HUES6 (cell line): ENCODE data around the gene HDHD3.
A peak's percentile ranks its signal among the peaks of the same experiment; 100 is the strongest.

Experiments
- H3K27ac ChIP-seq: 2 replicates; pipeline ENCODE4 v1.7.0; 2013; ENCODE audit warnings: low read depth, mild to moderate bottlenecking, low read length, inconsistent platforms
- H3K27me3 ChIP-seq: 2 replicates; pipeline ENCODE4 v1.6.1; 2013; ENCODE audit warnings: low read length; ENCODE audit not compliant: control insufficient read depth, insufficient read depth
- H3K36me3 ChIP-seq: 2 replicates; pipeline ENCODE4 v1.6.1; 2013; ENCODE audit warnings: low read length; ENCODE audit not compliant: control insufficient read depth, insufficient read depth
- H3K4me1 ChIP-seq: 2 replicates; pipeline ENCODE4 v1.6.1; 2013; ENCODE audit warnings: low read length; ENCODE audit not compliant: control insufficient read depth, insufficient read depth
- H3K4me3 ChIP-seq: 2 replicates; pipeline ENCODE4 v1.5.1; 2013; ENCODE audit warnings: low read depth, low read length
- H3K9ac ChIP-seq: one replicate; pipeline ENCODE4 v1.6.1; 2013; ENCODE audit warnings: mild to moderate bottlenecking, low read length
- H3K9me3 ChIP-seq: 2 replicates; pipeline ENCODE4 v1.6.1; 2013; ENCODE audit warnings: low read depth, low read length; ENCODE audit not compliant: control insufficient read depth, insufficient read depth

HDHD3 gene

DNA sequence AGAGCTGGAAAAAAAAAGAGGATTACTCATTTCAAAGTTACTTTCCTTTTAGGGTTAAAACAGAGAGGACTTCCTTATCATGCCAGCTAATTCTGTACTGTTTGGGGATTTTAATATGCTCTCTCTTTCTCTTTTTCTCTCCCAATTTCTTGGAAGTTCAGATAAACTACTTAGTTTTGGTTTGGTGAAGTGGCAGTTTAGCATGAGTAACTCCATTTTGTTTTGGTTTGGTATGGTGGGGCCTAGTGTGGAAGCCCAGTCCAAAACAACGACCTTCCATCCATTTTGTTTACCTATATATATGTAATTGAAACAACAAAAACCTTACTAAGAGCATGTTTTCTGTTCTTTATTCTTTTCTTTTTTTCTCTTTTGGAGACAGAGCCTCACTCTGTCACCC lies 31.1 kb downstream of the HDHD3 start:
- Histone ChIP-seq H3K36me3 (no peaks in the 10 kb centered on the region), H3K9me3 (no peaks in the 10 kb centered on the region), H3K27me3 (peaks cover 40% of the 10 kb centered on the region), H3K4me3 (no peak overlapping the region), H3K4me1 (peaks cover 7% of the 10 kb centered on the region), H3K9ac (no peak overlapping the region), H3K27ac (no peak overlapping the region)

DNA sequence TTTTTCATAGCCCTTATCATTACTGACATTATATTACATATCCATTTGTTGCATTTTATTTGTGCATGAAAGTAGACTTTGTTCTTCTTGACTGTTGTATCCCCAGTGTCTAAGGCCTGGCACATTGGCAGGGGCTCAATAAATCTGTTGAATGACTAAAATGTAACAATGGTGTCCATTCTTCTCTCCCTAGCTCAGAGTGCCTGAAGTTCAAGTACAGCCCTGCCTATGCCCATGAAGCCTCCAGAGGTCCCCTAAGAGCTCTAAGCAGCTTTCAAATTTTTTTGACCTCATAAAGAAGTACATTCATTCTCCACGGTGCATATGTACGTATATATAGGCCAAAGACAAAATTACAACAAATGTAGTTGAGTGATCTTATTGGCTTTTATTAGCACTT lies 31.6 kb downstream of the HDHD3 start:
- Histone ChIP-seq H3K27ac (no peak overlapping the region), H3K27me3 (peaks cover 36% of the 10 kb centered on the region), H3K9me3 (no peaks in the 10 kb centered on the region), H3K4me1 (peaks cover 2% of the 10 kb centered on the region; the same call in 1 of the 2 replicates), H3K9ac (no peak overlapping the region), H3K36me3 (no peaks in the 10 kb centered on the region), H3K4me3 (no peak overlapping the region)

DNA sequence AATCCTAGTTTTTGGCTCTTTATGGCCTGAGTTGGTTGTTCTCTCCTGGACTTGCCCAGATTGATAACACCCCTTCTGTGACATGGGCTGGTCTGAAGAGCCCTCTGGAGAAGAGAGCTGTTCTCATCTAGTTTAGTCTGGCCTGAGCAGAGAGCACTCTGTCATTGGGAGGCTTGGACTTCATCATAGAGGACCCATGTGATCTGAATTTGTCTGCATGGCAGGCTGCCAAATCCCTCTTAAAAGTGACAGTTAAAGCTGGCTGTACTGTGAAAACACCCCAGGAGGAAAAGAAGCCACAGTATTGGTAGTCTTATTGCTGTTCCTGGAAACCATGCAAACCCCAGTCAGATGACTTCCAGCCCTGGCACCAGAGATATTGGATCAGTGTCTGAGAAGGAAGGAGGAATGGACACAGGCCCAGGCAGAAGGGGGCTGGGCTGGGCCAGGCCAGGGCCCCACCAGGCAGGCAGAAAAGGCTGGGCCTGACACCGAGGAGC lies 33.0 kb downstream of the HDHD3 start:
- no peaks in the 10 kb centered on the region for H3K36me3 ChIP-seq
- no peak overlapping the region for H3K27ac ChIP-seq
- no peak overlapping the region for H3K9ac ChIP-seq

DNA sequence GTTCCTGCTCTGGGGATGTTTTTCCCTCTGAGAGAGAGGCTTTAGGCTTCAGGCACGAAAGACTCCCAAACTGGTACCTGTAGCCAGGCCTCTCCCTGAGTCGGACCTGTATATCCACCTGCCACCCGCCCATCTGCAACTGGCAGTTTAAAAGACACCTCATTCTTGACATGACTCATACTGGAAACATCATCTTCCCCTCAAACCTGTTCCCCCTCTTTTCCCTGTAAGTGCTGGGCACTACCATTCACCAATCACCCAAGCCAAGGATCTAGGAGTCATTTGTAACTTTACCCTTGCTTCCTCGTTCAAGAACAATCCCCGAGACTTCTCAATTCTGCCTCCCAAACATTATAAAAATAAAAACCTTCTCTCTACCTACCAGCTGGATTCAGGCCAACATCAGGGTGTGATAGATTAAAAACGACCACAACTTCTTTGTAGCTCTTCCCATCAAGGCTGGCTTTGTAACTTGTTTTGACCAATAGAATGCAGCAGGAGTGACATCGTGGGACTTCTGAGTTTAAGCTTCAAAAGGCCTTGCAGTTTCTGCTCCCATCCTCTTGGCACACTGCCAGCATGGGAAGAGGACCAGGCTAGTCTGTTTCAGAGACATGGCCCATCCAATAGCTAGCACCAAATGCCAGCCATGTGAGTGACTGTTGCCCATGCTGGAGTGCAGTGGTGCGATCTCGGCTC lies 34.9 kb downstream of the HDHD3 start:
- Histone ChIP-seq H3K36me3 (no peaks in the 10 kb centered on the region), H3K27ac (no peak overlapping the region), H3K9ac (no peak overlapping the region), H3K4me1 (no peaks in the 10 kb centered on the region), H3K9me3 (no peaks in the 10 kb centered on the region), H3K27me3 (peaks cover 9% of the 10 kb centered on the region; the same call in 1 of the 2 replicates), H3K4me3 (no peak overlapping the region)

More for the DNA sequence above, 33.0 kb downstream of the HDHD3 start:
- H3K4me3 ChIP-seq = no peak overlapping the region
- no peaks in the 10 kb centered on the region for H3K4me1 ChIP-seq
- H3K27me3 ChIP-seq = peaks cover 26% of the 10 kb centered on the region
- no peaks in the 10 kb centered on the region for H3K9me3 ChIP-seq

DNA sequence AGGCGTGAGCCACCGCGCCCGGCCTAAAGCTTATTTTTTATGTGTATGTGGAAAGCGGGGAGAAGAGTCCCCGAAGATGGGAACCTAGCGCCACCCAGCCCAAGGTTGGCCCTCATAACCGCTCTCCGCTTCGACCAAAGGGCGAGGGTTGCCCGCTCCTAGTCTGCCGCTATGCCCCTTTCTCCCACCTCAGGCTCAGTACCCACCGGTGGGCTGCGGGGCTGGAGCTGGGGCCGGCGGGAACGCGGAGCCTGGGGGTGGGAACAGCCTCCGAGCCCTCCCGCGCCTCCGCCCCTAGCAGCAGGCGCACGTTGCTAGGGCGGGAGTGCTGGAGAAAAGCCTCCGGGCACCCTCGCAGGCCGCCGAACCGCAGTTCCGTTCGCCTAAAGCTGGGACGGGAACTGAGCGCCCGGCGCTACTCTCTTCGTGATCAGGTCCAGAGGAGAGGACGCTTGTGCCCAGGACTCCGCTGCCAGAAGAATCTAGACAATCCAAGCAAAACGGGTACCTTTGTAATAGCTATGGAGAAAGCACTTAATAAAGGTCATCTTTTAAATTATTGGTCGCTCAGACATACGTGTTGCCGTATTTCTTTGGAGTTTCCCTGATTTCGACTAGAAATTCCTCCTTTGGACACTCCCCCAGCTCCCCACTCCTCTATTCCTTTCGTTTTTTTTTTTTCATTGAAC lies 36.6 kb downstream of the HDHD3 start, which contains the start of gene WDR31:
Gene WDR31, minus strand, starts transcription at position 265 of the 689 bp plus-strand sequence. CDS start 8,253 bp downstream, outside the sequence.
- Histone ChIP-seq H3K27ac (no peak within 1 kb of the TSS), H3K9ac (peak within 1 kb of the TSS; percentile 80), H3K4me3 (peak within 1 kb of the TSS; percentile 98), H3K27me3 (peaks cover 9% of the 10 kb centered on the region; the same call in 1 of the 2 replicates), H3K36me3 (no peaks in the 10 kb centered on the region), H3K4me1 (no peaks in the 10 kb centered on the region), H3K9me3 (no peaks in the 10 kb centered on the region)

DNA sequence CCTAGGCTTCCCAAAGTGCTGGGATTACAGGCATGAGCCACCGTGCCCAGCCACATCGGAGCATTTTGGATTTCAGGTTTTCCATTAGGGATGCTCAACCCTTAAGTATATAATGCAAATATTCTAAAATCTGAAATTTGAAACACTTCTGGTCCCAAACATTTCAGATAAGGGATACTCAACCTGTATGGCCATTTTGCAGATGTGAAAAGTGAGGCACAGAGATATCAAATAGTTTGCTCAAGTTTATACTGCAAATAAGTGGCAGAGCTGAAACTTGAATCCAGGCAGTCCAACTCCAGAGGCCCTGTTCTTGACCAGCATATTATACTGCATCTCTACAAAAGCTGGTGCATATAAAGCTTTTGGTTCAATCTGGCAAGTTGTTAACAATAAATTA lies 39.1 kb downstream of the HDHD3 start:
- Histone ChIP-seq H3K4me3 (no peak overlapping the region), H3K9ac (no peak overlapping the region), H3K27ac (no peak overlapping the region), H3K4me1 (no peaks in the 10 kb centered on the region), H3K27me3 (peaks cover 9% of the 10 kb centered on the region; the same call in 1 of the 2 replicates), H3K36me3 (no peaks in the 10 kb centered on the region), H3K9me3 (no peaks in the 10 kb centered on the region)

DNA sequence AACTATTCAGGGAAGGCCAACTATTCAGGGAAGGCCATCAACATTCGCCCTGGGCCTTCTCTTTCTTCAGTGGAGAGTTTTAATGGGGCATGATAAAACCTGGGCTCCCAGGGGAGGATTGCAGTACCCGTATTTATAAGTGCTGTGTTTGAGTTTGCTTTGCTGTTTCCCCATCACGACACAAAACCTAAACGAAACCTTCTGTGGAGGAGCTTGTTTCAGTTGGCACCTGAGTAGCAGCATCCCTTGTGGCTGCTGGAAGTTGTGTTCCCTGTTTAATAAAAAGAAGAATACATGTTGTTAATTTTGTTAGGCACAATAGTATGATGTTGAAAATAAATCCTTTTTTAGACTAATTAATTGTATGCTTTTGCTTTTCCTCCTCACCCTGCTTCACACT lies 45.0 kb downstream of the HDHD3 start:
- H3K4me3 ChIP-seq = no peak overlapping the region
- H3K9me3 ChIP-seq = no peaks in the 10 kb centered on the region
- H3K27ac ChIP-seq = no peak overlapping the region
- H3K4me1 ChIP-seq = no peaks in the 10 kb centered on the region
- no peak overlapping the region for H3K9ac ChIP-seq
- no peaks in the 10 kb centered on the region for H3K27me3 ChIP-seq
- H3K36me3 ChIP-seq = no peaks in the 10 kb centered on the region

DNA sequence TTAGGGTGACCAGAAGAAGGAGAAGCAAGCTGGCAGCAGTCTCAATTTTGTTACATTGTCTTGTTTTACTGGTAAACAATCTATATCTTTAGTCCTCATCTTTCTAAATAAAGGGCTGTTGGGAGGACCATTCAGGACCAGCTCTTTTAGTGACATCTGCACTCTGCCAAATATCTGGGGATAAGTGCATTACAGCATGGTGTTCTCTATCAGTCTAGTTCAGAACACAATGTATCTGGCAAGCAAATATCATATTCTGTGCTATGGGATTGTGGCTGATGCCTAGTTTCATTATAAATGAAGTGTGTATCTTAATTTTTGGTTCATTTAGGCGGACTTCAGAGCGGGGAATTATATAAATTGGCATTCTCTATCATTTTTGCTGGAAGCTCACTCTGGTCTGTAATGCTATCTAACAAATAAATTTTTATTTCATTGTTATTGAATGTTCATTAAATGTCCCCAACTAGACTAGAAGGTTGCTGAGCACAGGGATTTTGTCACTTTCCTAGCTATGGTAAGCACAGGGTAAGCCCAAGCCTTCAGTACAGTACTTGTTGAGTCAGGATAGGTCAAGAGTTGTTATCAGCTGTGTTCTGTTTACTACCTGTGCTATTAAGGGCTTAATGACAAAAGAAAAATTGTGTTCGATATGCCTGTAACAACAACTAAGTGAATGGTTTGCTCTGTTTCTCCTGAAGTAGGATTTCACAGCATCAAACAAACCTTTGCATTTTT lies 48.6 kb downstream of the HDHD3 start:
- Histone ChIP-seq H3K36me3 (no peaks in the 10 kb centered on the region), H3K4me3 (no peak overlapping the region), H3K27me3 (no peaks in the 10 kb centered on the region), H3K4me1 (no peaks in the 10 kb centered on the region), H3K9me3 (no peaks in the 10 kb centered on the region), H3K9ac (no peak overlapping the region), H3K27ac (no peak overlapping the region)

DNA sequence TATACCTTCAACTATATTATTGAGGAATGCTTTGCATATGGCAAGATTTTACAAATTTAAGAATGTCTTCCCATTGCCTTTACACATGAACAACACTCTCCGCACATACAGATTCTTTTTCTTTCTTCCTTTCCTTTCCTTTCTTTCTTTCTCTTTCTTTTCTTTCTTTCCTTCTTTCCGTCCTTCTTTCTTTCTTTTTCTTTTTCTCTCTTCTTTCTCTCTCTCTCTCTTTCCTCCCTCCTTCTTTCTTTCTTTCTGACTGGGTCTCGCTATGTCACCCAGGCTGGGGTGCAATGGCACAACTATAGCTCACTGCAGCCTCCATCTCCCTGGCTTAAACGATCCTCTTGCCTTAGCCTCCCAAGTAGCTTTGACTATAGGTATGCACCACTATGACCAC lies 50.6 kb downstream of the HDHD3 start:
- no peak overlapping the region for H3K27ac ChIP-seq
- H3K36me3 ChIP-seq = no peaks in the 10 kb centered on the region
- H3K27me3 ChIP-seq = peaks cover 4% of the 10 kb centered on the region; the same call in 1 of the 2 replicates
- H3K4me1 ChIP-seq = no peaks in the 10 kb centered on the region
- no peak overlapping the region for H3K9ac ChIP-seq
- no peak overlapping the region for H3K4me3 ChIP-seq
- H3K9me3 ChIP-seq = no peaks in the 10 kb centered on the region
